UCSD-AML1 (cell line): ENCODE results near the gene RNASE7.
"Not testable (repeated sequence)": the region's sequence is repeated elsewhere in the genome, so short reads cannot be mapped to it uniquely, and the experiment has no call there.

Experiments
- DNase-seq: peaks from one replicate; lab custom pipeline; 2025; ENCODE audit not compliant: unreplicated experiment; lab: John Stamatoyannopoulos, UW

Gene RNASE7

GRCh38 chr14:21023174-21023573, 19.0 kb upstream of the RNASE7 start:
- DNase-seq: peak; percentile 53

- peak; percentile 27 for DNase-seq
These were observed 18.2 kb upstream of the RNASE7 start for GRCh38 chr14:21023817-21024584.

DNA sequence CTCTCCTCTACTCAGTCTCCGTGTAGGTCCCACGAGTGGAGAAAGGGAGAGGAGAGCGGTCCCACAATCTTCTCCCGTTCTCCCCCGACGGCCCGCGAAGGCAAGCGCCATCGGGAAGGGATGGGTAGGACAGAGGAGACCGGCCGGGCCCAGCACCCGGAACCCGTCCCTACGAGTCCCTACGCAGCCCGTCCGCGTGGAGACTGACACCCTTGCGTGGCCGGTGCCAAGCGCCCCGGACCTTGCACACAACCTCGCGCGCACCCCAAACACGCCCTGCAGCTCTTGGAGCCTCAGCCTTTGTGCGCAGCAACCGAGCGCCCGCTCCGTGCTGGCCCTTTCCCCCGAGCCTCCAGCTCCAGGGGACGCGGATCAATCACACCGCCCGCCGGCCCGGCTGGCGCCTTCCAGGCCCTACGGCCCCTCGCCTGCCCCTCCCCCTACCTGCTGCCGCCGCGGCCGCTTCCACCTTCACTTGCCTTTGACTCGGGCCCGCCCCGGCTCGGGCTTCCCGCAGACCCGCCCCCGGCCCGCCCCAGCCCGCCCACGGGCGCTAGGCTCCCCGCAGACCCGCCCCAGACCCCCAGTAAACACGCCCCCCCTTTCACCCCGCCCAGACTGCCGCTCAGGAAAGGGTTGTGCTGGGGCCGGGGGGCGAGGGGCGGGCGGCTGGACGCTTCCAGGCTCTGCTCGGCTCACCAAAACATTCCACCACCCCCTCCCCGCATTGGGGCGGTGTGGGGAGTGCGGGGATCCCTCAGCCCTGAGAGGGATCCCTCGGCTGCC, 17.4 kb upstream of the RNASE7 start, which contains the start of gene NDRG2:
Gene NDRG2, minus strand, starts transcription at position 477 of the 786 bp plus-strand sequence. CDS start 1,746 bp downstream, outside the sequence.
- peak; percentile 76 for DNase-seq

GRCh38 chr14:21025371-21026273, 16.5 kb upstream of the RNASE7 start:
- no peak for DNase-seq

- no peak for DNase-seq
These were observed 15.7 kb upstream of the RNASE7 start for GRCh38 chr14:21026274-21026987.

DNA sequence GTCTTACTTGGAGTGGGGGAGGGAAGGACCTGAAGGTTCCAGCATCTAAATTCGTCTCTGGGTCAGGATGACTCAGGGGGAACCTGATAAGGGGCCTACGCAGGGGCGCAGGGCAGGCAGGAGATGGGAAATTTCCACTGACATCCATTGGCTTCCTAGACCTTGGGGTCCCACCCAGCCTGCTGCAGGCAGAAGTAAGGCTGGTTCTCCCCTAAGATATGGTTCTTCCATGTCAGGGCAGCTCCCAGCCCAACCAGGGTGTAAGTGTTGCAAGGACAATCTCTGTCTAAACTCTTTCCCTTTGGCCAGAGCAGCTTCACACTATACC, 15.2 kb upstream of the RNASE7 start:
- DNase-seq: no peak

GRCh38 chr14:21029917-21030316, 12.2 kb upstream of the RNASE7 start, which contains the start of gene TPPP2:
Gene TPPP2, plus strand, starts transcription at chr14:21030217. Its CDS starts 365 bp downstream, at chr14:21030582.
- no peak for DNase-seq

- no peak for DNase-seq
These were observed 11.6 kb upstream of the RNASE7 start for GRCh38 chr14:21030531-21030930.

- DNase-seq: no peak
These were observed 9.6 kb upstream of the RNASE7 start for GRCh38 chr14:21032326-21033132.

GRCh38 chr14:21033133-21033698, 8.9 kb upstream of the RNASE7 start:
- DNase-seq: no peak

DNA sequence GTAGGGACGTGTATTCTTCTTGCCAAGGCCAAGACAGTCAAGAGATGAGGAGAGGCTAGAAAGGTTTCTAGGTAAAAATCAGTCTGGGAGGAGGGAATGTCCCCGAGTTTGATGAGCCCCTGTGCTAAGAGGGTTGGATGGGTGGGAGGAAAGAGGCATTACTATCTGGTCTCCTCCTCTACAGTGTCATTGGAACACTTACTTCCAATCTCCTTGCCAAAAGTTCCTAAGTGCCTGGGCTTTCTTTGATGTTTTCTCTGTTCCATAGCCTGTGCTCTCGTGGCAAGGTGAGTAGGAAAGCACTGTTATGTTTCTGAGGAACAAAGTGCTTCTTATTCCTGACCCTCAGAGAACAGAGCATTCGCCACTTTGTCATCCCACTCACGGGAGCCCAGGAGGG, 7.5 kb upstream of the RNASE7 start, which contains the start of gene RNASE13:
Gene RNASE13, minus strand, starts transcription at position 101 of the 400 bp plus-strand sequence. CDS start 519 bp downstream, outside the sequence.
- no peak for DNase-seq

- no peak for DNase-seq
These were observed 5.4 kb upstream of the RNASE7 start for GRCh38 chr14:21036751-21037150.

- DNase-seq: no peak
These were observed 5.0 kb upstream of the RNASE7 start for GRCh38 chr14:21037156-21037555.

DNA sequence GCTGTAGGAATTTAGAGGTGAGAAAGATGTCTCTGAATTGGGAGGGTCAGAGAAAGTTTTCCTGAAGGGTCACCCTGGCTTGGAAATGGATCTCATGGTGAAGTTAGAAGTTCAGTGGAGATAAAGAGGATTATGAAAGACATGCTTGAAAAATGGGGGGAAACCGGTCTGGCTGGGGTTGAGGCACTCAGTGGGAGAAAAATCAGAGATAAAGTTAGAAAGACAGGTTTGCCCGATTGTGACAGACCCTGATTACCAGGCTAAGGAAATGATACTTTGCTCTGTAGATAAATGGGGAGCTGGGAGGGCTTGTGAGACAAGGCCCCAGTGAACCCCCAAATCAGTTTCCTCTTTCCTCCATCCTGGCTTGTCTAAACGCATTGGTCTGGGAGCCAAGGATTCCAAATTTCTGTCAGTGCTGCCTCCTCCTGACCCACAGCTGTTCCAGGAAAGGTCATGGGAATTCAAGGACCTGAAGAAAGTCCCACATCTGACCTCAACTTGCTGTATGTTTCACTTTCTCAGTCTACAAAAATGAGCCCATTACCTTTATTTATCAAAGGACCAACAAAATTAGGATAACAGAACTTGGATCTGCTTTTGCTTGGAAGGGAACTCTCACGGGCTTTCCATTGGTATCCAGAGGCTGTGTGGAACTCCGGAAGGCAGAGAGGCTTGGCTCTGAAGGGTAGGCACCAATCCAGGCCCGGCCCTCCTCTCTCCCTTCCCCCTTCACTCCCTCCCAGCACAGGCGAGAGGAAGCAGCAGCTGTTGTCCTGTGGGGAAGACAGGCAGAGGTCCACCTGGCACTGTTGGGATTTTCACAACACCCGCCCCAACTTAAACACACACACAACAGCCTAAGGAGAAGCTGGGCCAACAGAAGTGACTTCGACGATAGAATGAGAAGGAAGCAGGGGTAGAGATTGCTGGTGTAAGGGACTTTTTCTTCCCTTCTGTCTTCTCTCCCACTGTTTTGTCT, 3.4 kb upstream of the RNASE7 start:
- no peak for DNase-seq

- peak; percentile 25 for DNase-seq
These were observed 2.4 kb upstream of the RNASE7 start for GRCh38 chr14:21039585-21040369.

- no peak for DNase-seq
These were observed 1.7 kb upstream of the RNASE7 start for GRCh38 chr14:21040370-21040925.

DNA sequence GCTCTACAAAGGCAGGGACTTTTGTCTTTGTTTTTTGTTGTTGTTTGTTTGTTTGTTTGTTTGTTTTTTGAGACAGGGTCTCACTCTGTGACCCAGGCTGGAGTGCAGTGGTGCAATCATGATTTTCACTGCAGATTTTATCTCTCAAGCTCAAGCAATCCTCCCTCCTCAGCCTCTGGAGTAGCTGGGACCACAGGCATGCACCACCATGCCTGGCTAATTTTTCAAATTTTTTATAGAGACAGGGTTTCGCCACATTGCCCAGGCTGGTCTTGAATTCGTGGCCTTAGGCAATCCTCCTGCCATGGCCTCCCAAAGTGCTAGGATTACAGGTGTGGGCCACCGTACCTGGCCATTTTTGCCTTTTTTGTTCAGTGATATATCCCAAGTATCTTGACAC, 1.2 kb upstream of the RNASE7 start:
- not testable (repeated sequence) for DNase-seq
